C4-2B (cell line): Measurements from ENCODE around the gene LRMDA.

Experiments used
- ZFX ChIP-seq: fragments of 450-650 bp; IDR thresholded peaks from 2 replicates; pipeline ENCODE4 v1.6.1; 2017
- TF ChIP-seq, protein P1 (sequence below): fragments of 450-650 bp; conservative IDR thresholded peaks from 2 replicates; pipeline ENCODE4 v1.5.1; 2017; ENCODE audit warnings: mild to moderate bottlenecking

DNA sequence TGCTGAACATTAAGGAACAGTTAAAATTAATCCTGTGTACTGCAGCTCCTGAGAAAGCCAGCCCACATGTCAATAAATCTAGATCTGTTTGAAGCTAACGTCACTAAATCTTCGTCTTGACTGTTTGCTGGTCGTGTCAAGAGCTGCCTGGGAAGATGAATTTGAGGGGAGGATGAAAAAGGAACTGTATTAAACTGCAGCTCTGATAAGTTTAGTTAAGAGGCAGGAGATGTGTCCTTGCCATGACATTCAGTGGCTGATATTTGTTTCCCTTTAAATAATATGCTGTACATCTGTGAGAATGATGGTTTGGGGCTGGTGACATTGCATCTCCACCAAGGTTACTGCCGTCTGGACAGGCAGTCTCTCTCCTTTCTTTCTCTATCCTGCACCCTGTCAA is 435.3 kb downstream of the LRMDA start:
- TF ChIP-seq, protein P1, sequence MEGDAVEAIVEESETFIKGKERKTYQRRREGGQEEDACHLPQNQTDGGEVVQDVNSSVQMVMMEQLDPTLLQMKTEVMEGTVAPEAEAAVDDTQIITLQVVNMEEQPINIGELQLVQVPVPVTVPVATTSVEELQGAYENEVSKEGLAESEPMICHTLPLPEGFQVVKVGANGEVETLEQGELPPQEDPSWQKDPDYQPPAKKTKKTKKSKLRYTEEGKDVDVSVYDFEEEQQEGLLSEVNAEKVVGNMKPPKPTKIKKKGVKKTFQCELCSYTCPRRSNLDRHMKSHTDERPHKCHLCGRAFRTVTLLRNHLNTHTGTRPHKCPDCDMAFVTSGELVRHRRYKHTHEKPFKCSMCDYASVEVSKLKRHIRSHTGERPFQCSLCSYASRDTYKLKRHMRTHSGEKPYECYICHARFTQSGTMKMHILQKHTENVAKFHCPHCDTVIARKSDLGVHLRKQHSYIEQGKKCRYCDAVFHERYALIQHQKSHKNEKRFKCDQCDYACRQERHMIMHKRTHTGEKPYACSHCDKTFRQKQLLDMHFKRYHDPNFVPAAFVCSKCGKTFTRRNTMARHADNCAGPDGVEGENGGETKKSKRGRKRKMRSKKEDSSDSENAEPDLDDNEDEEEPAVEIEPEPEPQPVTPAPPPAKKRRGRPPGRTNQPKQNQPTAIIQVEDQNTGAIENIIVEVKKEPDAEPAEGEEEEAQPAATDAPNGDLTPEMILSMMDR: no peak
- TF ChIP-seq ZFX: no peak
